ENCODE results near the gene GOLGA8T.
"Not testable (repeated sequence)": the region's sequence is repeated elsewhere in the genome, so short reads cannot be mapped to it uniquely, and the experiment has no call there.

Gene GOLGA8T

DNA sequence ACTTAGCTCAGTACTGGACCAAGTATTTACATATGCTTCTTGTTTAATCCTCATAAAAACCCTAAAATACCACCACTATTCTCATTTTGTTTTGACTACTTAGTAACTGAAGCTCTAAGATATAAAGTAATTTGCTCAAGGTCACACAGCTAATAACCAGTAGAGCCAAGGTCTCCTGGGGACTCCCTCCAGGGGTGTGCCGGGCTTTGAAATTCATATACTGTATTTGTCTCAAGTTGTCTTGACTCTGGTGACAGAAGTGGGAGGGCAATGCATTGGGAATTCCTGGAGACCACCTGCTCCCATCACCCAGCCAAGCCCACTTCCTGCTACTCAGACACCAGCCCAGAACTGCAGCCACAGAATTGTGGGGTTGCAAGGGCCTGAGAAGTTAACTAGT lies 54.9 kb downstream of the GOLGA8T start:
- DNase-seq (ENCODE audit: low read depth); H3K4me3 ChIP-seq (ENCODE audit: low read length): not testable (repeated sequence)

GRCh38 chr15:30191143-30191542 lies 56.3 kb downstream of the GOLGA8T start:
- H3K4me3 ChIP-seq (ENCODE audit: low read length); DNase-seq (ENCODE audit: low read depth): not testable (repeated sequence)

- not testable (repeated sequence) for H3K4me3 ChIP-seq (ENCODE audit: low read length)
Measured at GRCh38 chr15:30191639-30192038, 56.8 kb downstream of the GOLGA8T start.

DNA sequence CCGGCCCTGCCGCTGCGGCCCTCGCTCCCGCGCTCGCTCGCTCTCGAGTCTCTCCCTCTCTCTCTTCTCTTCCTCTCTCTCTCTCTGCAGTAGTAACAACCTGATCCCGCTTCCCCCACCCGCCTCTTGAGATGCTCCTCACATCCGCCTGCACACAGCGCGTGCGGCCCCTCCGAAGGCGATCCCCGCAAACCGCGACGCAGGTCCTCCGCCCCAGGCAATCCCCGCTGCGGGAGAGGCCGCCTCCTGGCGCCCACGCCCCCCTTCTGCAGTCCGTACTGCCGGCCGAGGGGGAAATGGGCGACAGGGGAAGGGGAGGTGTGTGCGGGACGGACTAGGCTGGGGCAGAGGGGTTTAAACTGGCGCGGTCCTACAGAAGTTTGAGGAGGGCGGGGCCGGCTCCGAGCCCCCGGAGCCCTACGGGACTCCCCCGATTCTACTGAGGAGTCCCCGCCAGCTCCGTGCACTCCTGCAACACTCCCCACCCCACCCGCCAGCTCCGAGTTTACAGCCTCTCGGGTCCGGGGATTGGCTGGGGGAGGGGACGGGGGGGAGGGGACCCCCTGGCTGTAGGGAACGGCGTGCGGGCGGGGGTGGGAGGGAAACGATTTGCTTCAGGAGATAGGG lies 57.4 kb downstream of the GOLGA8T start:
- not testable (repeated sequence) for DNase-seq (ENCODE audit: low read depth); H3K4me3 ChIP-seq (ENCODE audit: low read length)

More at GRCh38 chr15:30191639-30192038, 56.8 kb downstream of the GOLGA8T start:
- not testable (repeated sequence) for DNase-seq (ENCODE audit: low read depth)

DNA sequence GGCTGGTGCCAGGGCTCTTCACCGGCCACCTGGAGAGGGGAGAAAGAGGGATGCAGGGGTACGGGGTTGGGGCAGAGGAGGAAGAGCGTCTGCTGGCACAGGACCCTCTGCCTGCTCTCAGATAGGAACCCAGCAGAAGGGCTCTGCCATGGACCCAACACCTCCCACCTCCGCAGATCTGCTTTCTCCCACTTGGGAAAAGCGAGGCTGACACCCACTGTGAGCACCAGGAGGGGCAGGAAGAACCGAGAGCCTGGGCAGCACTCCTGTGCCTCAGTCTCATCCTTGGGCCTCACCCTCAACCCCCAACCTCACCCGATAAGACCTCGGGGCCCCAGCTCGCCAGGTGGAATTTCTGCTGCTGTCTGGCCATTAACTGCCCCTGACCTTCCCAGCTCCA lies 58.0 kb downstream of the GOLGA8T start:
- H3K4me3 ChIP-seq (ENCODE audit: low read length); DNase-seq (ENCODE audit: low read depth): not testable (repeated sequence)
